Naive thymus-derived CD4-positive, alpha-beta T cell (primary cell): ENCODE data around the gene CD7. TPM values are rescaled to one million over a fixed set of nuclear protein-coding genes. Genes with fewer than 3 reads are reported as not detected.

Source experiments
- ATAC-seq: fragments of 150-1000 bp; cut with Tn5 transposase; 2 replicates; pipeline ENCODE4 v1.10.0; 2021; ENCODE audit warnings: mild to moderate bottlenecking, moderate library complexity
- CTCF ChIA-PET: fragments of 350-600 bp; sonication (Branson Sonifier 250); formaldehyde crosslinking; loops from one replicate; lab custom pipeline; 2021; ENCODE audit warnings: antibody characterized with exemption; lab: Charles Lee
- POLR2A ChIA-PET: fragments of 350-600 bp; sonication (Branson Sonifier 250); formaldehyde crosslinking; loops from one replicate; lab custom pipeline; 2021; ENCODE audit warnings: antibody characterized with exemption, inconsistent platforms; lab: Charles Lee
- DNase-seq, 9 donors: peaks; one replicate each; pipeline versions ENCODE4 v3.0.0 to v3.0.0-alpha.2; 2020 to 2022; ENCODE audit warnings: mixed read lengths in 1 of 9
- H3K27ac ChIP-seq: one replicate; pipeline ENCODE4 v1.7.0; 2013; ENCODE audit warnings: mild to moderate bottlenecking, low read depth, low read length, moderate library complexity
- H3K27me3 ChIP-seq, 2 donors: one replicate each; pipeline ENCODE4 v1.7.0; 2013; ENCODE audit warnings: low read length in 2 of 2, mild to moderate bottlenecking in 2 of 2, moderate library complexity in 2 of 2; ENCODE audit not compliant: control insufficient read depth in 2 of 2, insufficient read depth in 2 of 2
- H3K36me3 ChIP-seq, 3 experiments: 1 replicate in 2 of 3; 2 replicates in 1 of 3; pipeline ENCODE4 v1.7.0; 2013; ENCODE audit warnings: low read length in 3 of 3, mild to moderate bottlenecking in 3 of 3, moderate library complexity in 1 of 3; ENCODE audit not compliant: insufficient read depth in 3 of 3, control insufficient read depth in 2 of 3
- H3K4me1 ChIP-seq, 2 donors: one replicate each; pipeline ENCODE4 v1.7.0; 2013; ENCODE audit warnings: low read length in 2 of 2, mild to moderate bottlenecking in 2 of 2, moderate library complexity in 1 of 2; ENCODE audit not compliant: control insufficient read depth in 2 of 2, insufficient read depth in 2 of 2
- H3K4me3 ChIP-seq: 2 replicates; pipeline ENCODE4 v1.7.0; 2013; ENCODE audit warnings: mild to moderate bottlenecking, low read length
- H3K9me3 ChIP-seq, 3 experiments: 1 replicate in 2 of 3; 2 replicates in 1 of 3; pipeline ENCODE4 v1.7.0; 2013; ENCODE audit warnings: low read length in 3 of 3; ENCODE audit not compliant: control insufficient read depth in 2 of 3
- H3K27ac Mint-ChIP-seq, 9 donors: one replicate each; pipeline ENCODE4 v1.8.0; 2020 to 2022; ENCODE audit warnings: mixed read lengths in 9 of 9, mild to moderate bottlenecking in 8 of 9, moderate library complexity in 5 of 9, inconsistent platforms in 2 of 9
- H3K27me3 Mint-ChIP-seq, 5 donors: one replicate each; pipeline ENCODE4 v1.8.0; 2021 to 2022; ENCODE audit warnings: mixed read lengths in 5 of 5, mild to moderate bottlenecking in 1 of 5
- H3K36me3 Mint-ChIP-seq, 5 donors: one replicate each; pipeline ENCODE4 v1.8.0; 2020 to 2022; ENCODE audit warnings: mixed read lengths in 5 of 5, mild to moderate bottlenecking in 3 of 5, inconsistent platforms in 1 of 5
- H3K4me1 Mint-ChIP-seq, 7 donors: one replicate each; pipeline ENCODE4 v1.8.0; 2020 to 2022; ENCODE audit warnings: mixed read lengths in 7 of 7, mild to moderate bottlenecking in 3 of 7, inconsistent platforms in 1 of 7
- H3K4me3 Mint-ChIP-seq, 10 donors: one replicate each; pipeline ENCODE4 v1.8.0; 2020 to 2022; ENCODE audit warnings: mild to moderate bottlenecking in 10 of 10, mixed read lengths in 10 of 10, moderate library complexity in 6 of 10, inconsistent platforms in 2 of 10
- H3K9me3 Mint-ChIP-seq, 11 donors: one replicate each; pipeline ENCODE4 v1.8.0; 2020 to 2022; ENCODE audit warnings: mixed read lengths in 11 of 11, mild to moderate bottlenecking in 4 of 11, inconsistent platforms in 1 of 11, moderate library complexity in 1 of 11
- intact Hi-C, 2 donors: fragments of 100-400 bp; cut with micrococcal nuclease; formaldehyde crosslinking; loops; one replicate each; pipeline ENCODE4 v1.15.1; 2023
- polyA plus RNA-seq, 2 donors: library from polyadenylated mRNA; unstranded; fragments of 300-500 nt; fragmentation: Illumina TruSeq; gene quantifications; one replicate each; pipeline ENCODE4 v1.2.3, GENCODE V29; 2021
- total RNA-seq, 6 experiments: library from RNA in 5 of 6; stranded (reverse) in 5 of 6; gene quantifications; 1 replicate in 5 of 6; 2 replicates in 1 of 6; pipeline ENCODE4 v1.2.3 and lab custom pipeline; 2021 to 2026

CD7 gene
- total and polyA plus RNA-seq, 7 experiments from 2014 or later, result 61.9 to 390 (median 169) TPM

DNA sequence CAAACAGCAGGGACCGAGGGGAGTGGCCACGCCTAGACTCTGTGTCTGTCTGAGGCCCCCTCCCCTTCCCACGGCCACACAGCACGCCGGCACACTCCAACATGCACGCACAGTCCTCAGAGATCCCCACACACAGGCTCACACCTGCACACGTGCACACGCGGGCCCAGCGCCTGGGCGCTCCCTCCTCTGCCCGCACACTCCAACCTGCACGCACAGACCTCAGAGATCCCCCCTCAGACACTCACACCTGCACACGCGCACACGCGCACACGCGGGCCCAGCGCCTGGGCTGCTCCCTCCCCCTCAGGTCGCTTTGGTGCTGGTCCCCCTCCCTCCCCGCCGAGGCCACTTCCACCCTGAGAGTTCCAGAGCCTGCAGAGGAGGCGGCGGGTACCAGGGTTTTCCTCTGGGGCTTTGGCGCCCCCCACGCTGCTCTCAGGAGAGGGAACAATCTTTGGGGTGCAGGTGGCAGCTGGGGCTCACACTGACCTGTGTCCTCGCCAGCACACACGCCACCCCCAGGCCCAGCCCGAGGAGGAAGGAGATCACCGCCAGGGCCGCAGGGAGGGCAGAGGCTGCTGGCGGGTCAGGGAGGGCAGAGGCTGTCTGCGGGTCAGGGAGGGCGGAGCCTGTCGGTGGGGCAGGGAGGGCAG lies 1.6 kb downstream of the CD7 start:
- peaks cover 10 to 13% of the 10 kb centered on the region in 2 donors for H3K4me1 ChIP-seq
- H3K27me3 Mint-ChIP-seq, result no peaks in the 10 kb centered on the region
- peaks cover 0 to 17% (median 4%) of the 10 kb centered on the region in 5 donors for H3K36me3 Mint-ChIP-seq
- H3K9me3 Mint-ChIP-seq, result no peaks in the 10 kb centered on the region
- peaks cover 10 to 19% (median 15%) of the 10 kb centered on the region in 7 donors for H3K4me1 Mint-ChIP-seq
- ATAC-seq, result peak; percentile 63
- H3K9me3 ChIP-seq, result no peaks in the 10 kb centered on the region
- H3K36me3 ChIP-seq, result peaks cover 0 to 39% (median 0%) of the 10 kb centered on the region in 3 experiments
- intact Hi-C loops, result loop anchor here (2.0 kb wide), 3 partner anchors 17 to 77 kb away; partner anchors contain the start of genes CSNK1D (in 1 of the 2) and SECTM1 (in 1 of the 2)
- H3K27me3 ChIP-seq, result no peaks in the 10 kb centered on the region
- peak overlapping the region; percentile 91 for H3K27ac ChIP-seq
- POLR2A ChIA-PET, result interaction anchor here (0.8 to 12.6 kb wide), 6 partner anchors 15 to 74 kb away, joined by 3 to 237 read pairs (median 3); no protein-coding TSS in a partner anchor
- peak overlapping the region; percentile 91 for H3K4me3 ChIP-seq
- CTCF ChIA-PET, result interaction anchor here (1.0 to 3.5 kb wide), 4 partner anchors 15 to 81 kb away, joined by 4 to 61 read pairs (median 4); no protein-coding TSS in a partner anchor
- peak in 8 of 9 donors; percentile 48 to 72 (median 65) for DNase-seq
- H3K27ac Mint-ChIP-seq, result peak overlapping the region in 6 of 9 donors; percentile 77 to 97 (median 90)
- H3K4me3 Mint-ChIP-seq, result peak overlapping the region in 6 of 10 donors; percentile 88 to 99 (median 97)

DNA sequence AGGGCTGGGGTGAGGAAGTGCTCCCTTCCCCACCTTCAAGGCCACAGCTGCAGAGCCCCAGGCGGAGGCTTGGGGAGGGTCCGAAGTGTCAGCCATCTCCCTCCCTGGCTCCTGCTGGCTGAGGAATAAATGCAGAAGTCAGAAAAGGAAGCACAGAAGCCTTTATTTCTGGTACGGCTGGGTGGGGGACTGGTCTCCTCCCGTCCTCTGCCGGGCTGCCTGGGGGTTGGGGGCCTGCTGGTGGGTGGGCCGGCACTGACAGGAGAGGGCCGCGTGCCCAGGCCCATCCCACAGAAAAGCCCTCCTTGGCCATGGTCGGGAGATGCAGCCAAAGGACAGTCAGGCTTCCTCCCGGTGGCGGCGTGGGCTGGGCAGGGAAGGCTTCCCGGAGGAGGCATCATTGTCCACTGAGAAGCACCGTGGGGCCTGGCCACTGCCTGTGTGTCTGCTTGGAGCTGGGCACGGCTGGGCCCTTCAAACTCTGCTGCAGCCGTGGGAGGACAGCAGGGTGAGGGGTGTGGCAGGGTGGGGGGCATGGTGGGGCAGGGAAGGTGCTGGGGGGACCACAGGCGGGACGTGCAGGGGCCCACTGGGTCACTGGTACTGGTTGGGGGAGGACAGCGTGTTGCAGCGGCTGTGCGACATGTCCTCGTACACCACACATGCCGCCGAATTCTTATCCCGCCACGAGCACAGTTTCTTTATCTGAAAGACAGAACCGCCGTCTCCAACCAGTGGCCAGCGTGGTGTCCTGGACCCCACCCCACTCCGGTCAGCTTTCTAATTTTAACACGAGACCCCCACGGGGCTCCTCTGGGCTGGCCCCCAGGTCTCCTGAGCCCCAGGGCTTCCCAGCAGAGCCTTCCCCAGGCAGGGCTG lies 2.4 kb downstream of the CD7 start:
- CTCF ChIA-PET, result interaction anchor here (3.5 kb wide), 1 partner anchor 15 kb away, joined by 61 read pairs; no protein-coding TSS in a partner anchor
- Histone ChIP-seq H3K9me3 (no peaks in the 10 kb centered on the region), H3K27ac (peak overlapping the region; percentile 91), H3K27me3 (no peaks in the 10 kb centered on the region), H3K36me3 (peaks cover 0 to 39% (median 0%) of the 10 kb centered on the region in 3 experiments), H3K4me3 (peak overlapping the region; percentile 91), H3K4me1 (peaks cover 8 to 13% of the 10 kb centered on the region in 2 donors)
- H3K4me3 Mint-ChIP-seq, result peak overlapping the region in 6 of 10 donors; percentile 88 to 99 (median 97)
- H3K27me3 Mint-ChIP-seq, result no peaks in the 10 kb centered on the region
- DNase-seq (peak in 1 of 9 donors; percentile 8), ATAC-seq (no peak)
- POLR2A ChIA-PET, result interaction anchor here (1.1 to 12.6 kb wide), 4 partner anchors 14 to 73 kb away, joined by 3 to 237 read pairs (median 14); no protein-coding TSS in a partner anchor
- H3K27ac Mint-ChIP-seq, result peak overlapping the region in 7 of 9 donors; percentile 77 to 97 (median 89)
- no peaks in the 10 kb centered on the region for H3K9me3 Mint-ChIP-seq
- intact Hi-C loops, result no loop called here
- H3K36me3 Mint-ChIP-seq, result peaks cover 0 to 17% (median 4%) of the 10 kb centered on the region in 5 donors
- H3K4me1 Mint-ChIP-seq, result peaks cover 6 to 22% (median 14%) of the 10 kb centered on the region in 7 donors

DNA sequence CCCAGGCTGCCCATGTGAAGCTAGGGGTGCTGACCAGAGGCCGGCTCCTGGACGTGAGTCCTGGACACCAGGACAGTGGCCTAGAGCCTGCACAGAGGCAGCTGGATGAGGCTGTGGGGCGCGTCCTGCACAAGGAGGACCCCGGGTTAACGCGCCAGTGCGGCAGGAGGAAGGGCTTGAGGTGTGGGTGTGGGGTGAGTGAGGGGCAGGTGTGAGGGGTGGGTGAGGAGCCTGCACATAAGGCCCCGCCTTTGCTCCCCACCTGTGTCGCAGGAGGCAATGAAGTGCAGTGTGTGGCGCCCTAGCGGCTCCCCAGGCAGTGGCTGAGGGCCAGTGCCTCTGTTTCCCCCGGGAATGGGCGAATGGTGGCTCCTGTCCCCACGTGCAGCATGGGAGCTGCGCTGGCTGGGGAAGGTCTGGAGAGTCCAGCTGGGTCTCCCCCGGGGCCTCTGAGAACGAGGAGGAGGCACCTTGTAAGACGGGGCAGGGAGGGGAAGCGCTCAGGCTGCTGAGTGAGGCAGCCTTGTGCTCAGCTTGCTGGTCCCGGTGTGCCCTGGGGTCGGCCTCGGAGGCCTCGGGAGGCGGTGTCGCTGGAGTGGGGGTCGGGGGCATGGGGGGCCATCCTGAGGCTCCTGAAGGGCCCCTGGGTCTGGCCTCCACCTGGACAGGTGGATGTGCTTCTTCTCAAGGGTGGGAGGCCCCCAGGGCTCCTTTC lies 3.2 kb downstream of the CD7 start:
- Mint-ChIP-seq H3K36me3 (peaks cover 0 to 17% (median 4%) of the 10 kb centered on the region in 5 donors), H3K4me3 (peak overlapping the region in 7 of 10 donors; percentile 15 to 71 (median 47)), H3K4me1 (peaks cover 6 to 23% (median 14%) of the 10 kb centered on the region in 7 donors), H3K9me3 (no peaks in the 10 kb centered on the region), H3K27ac (peak overlapping the region in 6 of 9 donors; percentile 6 to 86 (median 50)), H3K27me3 (no peaks in the 10 kb centered on the region)
- peaks cover 8 to 13% of the 10 kb centered on the region in 2 donors for H3K4me1 ChIP-seq
- no peaks in the 10 kb centered on the region for H3K27me3 ChIP-seq
- H3K4me3 ChIP-seq, result no peak overlapping the region
- no peaks in the 10 kb centered on the region for H3K9me3 ChIP-seq
- H3K36me3 ChIP-seq, result peaks cover 0 to 39% (median 0%) of the 10 kb centered on the region in 3 experiments
- ATAC-seq, result no peak
- H3K27ac ChIP-seq, result peak overlapping the region; percentile 91
- intact Hi-C loops, result no loop called here
- ChIA-PET POLR2A (interaction anchor here (1.5 to 12.6 kb wide), 3 partner anchors 13 to 21 kb away, joined by 3 to 237 read pairs (median 26); no protein-coding TSS in a partner anchor), CTCF (interaction anchor here (0.6 to 3.7 kb wide), 3 partner anchors 12 to 39 kb away, joined by 5 to 61 read pairs (median 18); no protein-coding TSS in a partner anchor)
- no peak for DNase-seq

DNA sequence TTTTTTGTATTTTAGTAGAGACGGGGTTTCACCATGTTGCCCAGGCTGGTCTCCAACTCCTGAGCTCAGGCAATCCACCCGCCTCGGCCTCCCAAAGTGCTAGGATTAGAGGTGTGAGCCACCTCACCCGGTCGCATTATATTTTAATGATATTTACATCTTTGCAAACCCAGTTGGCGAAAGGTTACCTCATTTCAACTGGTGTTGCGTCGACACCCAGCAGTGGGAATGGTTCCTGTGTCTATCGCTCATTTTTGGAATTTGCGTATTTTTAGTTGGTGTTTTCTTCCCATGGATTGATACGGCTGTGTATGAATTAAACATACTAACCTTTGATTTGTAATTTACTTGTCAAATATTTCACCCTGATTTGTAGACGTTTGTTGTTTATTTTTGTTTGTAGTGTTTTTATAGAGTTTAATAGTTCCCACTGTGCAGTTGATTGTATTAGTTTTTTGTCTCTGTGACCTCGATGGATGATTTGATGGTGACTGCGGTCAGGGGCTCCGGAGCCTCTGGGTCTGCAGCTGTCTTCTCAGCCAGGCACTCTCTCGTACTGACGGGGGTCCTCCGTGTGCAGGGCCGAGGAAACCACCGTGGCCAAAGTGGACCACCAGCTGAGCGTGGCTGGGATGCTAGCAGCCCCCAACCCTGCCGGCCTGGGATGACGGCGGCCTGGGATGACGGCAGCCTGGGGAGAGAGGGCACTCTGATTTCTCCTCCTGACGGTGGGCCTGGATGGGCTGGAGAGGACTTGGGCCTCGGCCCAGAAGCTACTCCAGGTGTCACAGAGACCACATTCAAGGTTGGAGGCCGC lies 4.0 kb downstream of the CD7 start:
- Mint-ChIP-seq H3K36me3 (peaks cover 0 to 19% (median 4%) of the 10 kb centered on the region in 5 donors), H3K4me1 (peaks cover 9 to 23% (median 18%) of the 10 kb centered on the region in 7 donors), H3K27me3 (no peaks in the 10 kb centered on the region), H3K4me3 (peak overlapping the region in 8 of 10 donors; percentile 15 to 71 (median 56)), H3K9me3 (no peaks in the 10 kb centered on the region), H3K27ac (peak overlapping the region in 7 of 9 donors; percentile 6 to 86 (median 75))
- intact Hi-C loops, result no loop called here
- DNase-seq (no peak), ATAC-seq (no peak)
- H3K4me1 ChIP-seq, result peaks cover 8 to 13% of the 10 kb centered on the region in 2 donors
- H3K27me3 ChIP-seq, result no peaks in the 10 kb centered on the region
- ChIA-PET CTCF (interaction anchor here (0.6 to 3.7 kb wide), 2 partner anchors 12 to 40 kb away, joined by 5 to 18 read pairs; no protein-coding TSS in a partner anchor), POLR2A (interaction anchor here (12.6 kb wide), 1 partner anchor 13 kb away, joined by 237 read pairs; no protein-coding TSS in a partner anchor)
- H3K4me3 ChIP-seq, result no peak overlapping the region
- H3K36me3 ChIP-seq, result peaks cover 0 to 39% (median 0%) of the 10 kb centered on the region in 3 experiments
- H3K27ac ChIP-seq, result peak overlapping the region; percentile 91
- no peaks in the 10 kb centered on the region for H3K9me3 ChIP-seq

DNA sequence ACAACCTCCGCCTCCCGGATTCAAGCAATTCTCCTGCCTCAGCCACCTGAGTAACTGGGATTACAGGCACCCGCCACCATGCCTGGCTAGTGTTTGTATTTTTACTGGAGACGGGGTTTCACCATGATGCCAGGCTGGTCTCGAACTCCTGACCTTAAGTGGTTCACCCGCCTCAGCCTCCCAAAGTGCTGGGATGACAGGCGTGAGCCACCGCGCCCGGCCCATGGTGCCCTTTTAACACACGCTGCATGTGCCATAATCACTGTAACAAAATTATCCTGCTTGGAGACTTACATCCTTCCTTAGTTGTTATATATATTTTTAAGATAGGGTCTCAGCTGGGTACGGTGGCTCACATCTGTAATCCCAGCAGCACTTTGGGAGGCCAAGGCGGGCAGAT lies 5.4 kb downstream of the CD7 start:
- Mint-ChIP-seq H3K27me3 (no peaks in the 10 kb centered on the region), H3K9me3 (no peaks in the 10 kb centered on the region), H3K27ac (peak overlapping the region in 1 of 9 donors; percentile 38), H3K4me1 (peaks cover 14 to 24% (median 19%) of the 10 kb centered on the region in 7 donors), H3K4me3 (no peak overlapping the region), H3K36me3 (peaks cover 0 to 19% (median 4%) of the 10 kb centered on the region in 5 donors)
- H3K4me1 ChIP-seq, result peaks cover 0 to 7% of the 10 kb centered on the region in 2 donors
- peaks cover 0 to 35% (median 0%) of the 10 kb centered on the region in 3 experiments for H3K36me3 ChIP-seq
- POLR2A ChIA-PET, result interaction anchor here (1.1 to 12.6 kb wide), 2 partner anchors 11 to 18 kb away, joined by 3 to 237 read pairs; no protein-coding TSS in a partner anchor
- H3K9me3 ChIP-seq, result no peaks in the 10 kb centered on the region
- DNase-seq (no peak), ATAC-seq (no peak)
- no peaks in the 10 kb centered on the region for H3K27me3 ChIP-seq
- CTCF ChIA-PET, result interaction anchor here (3.7 kb wide), 1 partner anchor 10 kb away, joined by 18 read pairs; no protein-coding TSS in a partner anchor
- H3K4me3 ChIP-seq, result no peak overlapping the region
- intact Hi-C loops, result no loop called here
- H3K27ac ChIP-seq, result no peak overlapping the region
